Left ventricle myocardium inferior (tissue), 1 donor: ENCODE measurements around the gene CENATAC. TPM values are rescaled to one million over a fixed set of nuclear protein-coding genes. Genes with fewer than 3 reads are reported as not detected.
"Not testable (repeated sequence)": the region's sequence is repeated elsewhere in the genome, so short reads cannot be mapped to it uniquely, and the experiment has no call there.

Source experiments
- DNase-seq: peaks from one replicate; pipeline ENCODE4 v3.0.0-alpha.2; 2020
- H3K27ac ChIP-seq: fragments of 200-600 bp; replicated peaks from 2 replicates; pipeline ENCODE4 v1.8.0; 2021
- H3K27me3 ChIP-seq: fragments of 200-600 bp; 2 replicates; pipeline ENCODE4 v1.8.0; 2021; ENCODE audit warnings: low read depth
- H3K36me3 ChIP-seq: fragments of 200-600 bp; 2 replicates; pipeline ENCODE4 v1.8.0; 2021
- H3K4me1 ChIP-seq: fragments of 200-600 bp; 2 replicates; pipeline ENCODE4 v1.8.0; 2021
- H3K4me3 ChIP-seq: fragments of 200-600 bp; 2 replicates; pipeline ENCODE4 v1.8.0; 2021; ENCODE audit warnings: mild to moderate bottlenecking, moderate library complexity
- H3K9me3 ChIP-seq: fragments of 200-600 bp; replicated peaks from 2 replicates; pipeline ENCODE4 v1.8.0; 2021
- CTCF ChIP-seq: fragments of 200-600 bp; IDR thresholded peaks from 2 replicates; pipeline ENCODE4 v1.8.0; 2021; ENCODE audit warnings: antibody characterized with exemption, mild to moderate bottlenecking, borderline replicate concordance
- intact Hi-C: fragments of 100-400 bp; cut with micrococcal nuclease; formaldehyde crosslinking; loops from one replicate; pipeline ENCODE4 v1.11.0; 2022
- total RNA-seq: library from RNA; stranded (reverse); fragmentation: NEBNext Ultra II Directional; extraction: Animal tissue kit (Norgen Biotek cat#: 25700); gene quantifications from one replicate; pipeline ENCODE4 v1.2.1, GENCODE V29; 2021
- donor health status: DM: no; HTN: yes; CAD: no; lungs with severe emphysema.

Gene CENATAC
- total RNA-seq, 1 donor from 2014 or later, result 9.7 TPM

GRCh38 chr11:119038884-119039283 lies 40.9 kb downstream of the CENATAC start:
- H3K4me3 ChIP-seq, result no peak overlapping the region
- no peaks in the 10 kb centered on the region for H3K4me1 ChIP-seq
- H3K36me3 ChIP-seq, result no peaks in the 10 kb centered on the region
- no peak overlapping the region for H3K27ac ChIP-seq
- H3K9me3 ChIP-seq, result no peaks in the 10 kb centered on the region
- no peaks in the 10 kb centered on the region for H3K27me3 ChIP-seq
- no peak for TF ChIP-seq CTCF
- DNase-seq, result no peak
- intact Hi-C loops, result no loop called here

GRCh38 chr11:119039471-119039870 lies 41.5 kb downstream of the CENATAC start:
- H3K4me3 ChIP-seq, H3K27me3 ChIP-seq, DNase-seq, H3K36me3 ChIP-seq, H3K9me3 ChIP-seq, H3K27ac ChIP-seq, intact Hi-C loops, H3K4me1 ChIP-seq: not testable (repeated sequence)

GRCh38 chr11:119041821-119042514 lies 44.0 kb downstream of the CENATAC start:
- no peak for DNase-seq
- Histone ChIP-seq H3K4me1 (no peaks in the 10 kb centered on the region), H3K27me3 (no peaks in the 10 kb centered on the region), H3K4me3 (no peak overlapping the region), H3K36me3 (peaks cover 25% of the 10 kb centered on the region), H3K27ac (no peak overlapping the region), H3K9me3 (no peaks in the 10 kb centered on the region)
- TF ChIP-seq CTCF, result no peak
- intact Hi-C loops, result no loop called here

- H3K36me3 ChIP-seq, result peaks cover 34% of the 10 kb centered on the region
- no peak overlapping the region for H3K27ac ChIP-seq
- no peak overlapping the region for H3K4me3 ChIP-seq
- no peaks in the 10 kb centered on the region for H3K4me1 ChIP-seq
- no peaks in the 10 kb centered on the region for H3K9me3 ChIP-seq
- DNase-seq, result no peak
- H3K27me3 ChIP-seq, result no peaks in the 10 kb centered on the region
- intact Hi-C loops, result no loop called here
- TF ChIP-seq CTCF, result no peak
These were observed 45.0 kb downstream of the CENATAC start for GRCh38 chr11:119042927-119043326.

- H3K9me3 ChIP-seq, result no peaks in the 10 kb centered on the region
- no peak overlapping the region for H3K27ac ChIP-seq
- H3K4me3 ChIP-seq, result no peak overlapping the region
- no peaks in the 10 kb centered on the region for H3K27me3 ChIP-seq
- intact Hi-C loops, result no loop called here
- TF ChIP-seq CTCF, result no peak
- peaks cover 52% of the 10 kb centered on the region for H3K36me3 ChIP-seq
- no peak for DNase-seq
- no peaks in the 10 kb centered on the region for H3K4me1 ChIP-seq
These were observed 46.8 kb downstream of the CENATAC start for GRCh38 chr11:119044708-119045107.

- no peak overlapping the region for H3K4me3 ChIP-seq
- no peak for DNase-seq
- intact Hi-C loops, result no loop called here
- H3K9me3 ChIP-seq, result no peaks in the 10 kb centered on the region
- no peak overlapping the region for H3K27ac ChIP-seq
- no peaks in the 10 kb centered on the region for H3K4me1 ChIP-seq
- TF ChIP-seq CTCF, result no peak
- peaks cover 70% of the 10 kb centered on the region for H3K36me3 ChIP-seq
- no peaks in the 10 kb centered on the region for H3K27me3 ChIP-seq
These were observed 48.6 kb downstream of the CENATAC start for GRCh38 chr11:119046489-119046888.
